Activated CD8-positive, alpha-beta memory T cell treated with anti-CD3 and anti-CD28 coated beads for 4 hours (primary cell): ENCODE results near the gene OR5K3.

Experiments used
- DNase-seq, 2 donors: peaks; one replicate each; pipeline ENCODE4 v3.0.0-alpha.2; 2020; ENCODE audit warnings: low read depth in 2 of 2

OR5K3 gene

GRCh38 chr3:98433764-98434163 lies 43.3 kb downstream of the OR5K3 start:
- no peak for DNase-seq

GRCh38 chr3:98434412-98434811 lies 43.9 kb downstream of the OR5K3 start:
- DNase-seq, result no peak

GRCh38 chr3:98440283-98440682 lies 49.8 kb downstream of the OR5K3 start:
- DNase-seq, result no peak
